Keratinocyte (primary cell): Measurements from ENCODE around the gene AP4M1. TPM values are rescaled to one million over a fixed set of nuclear protein-coding genes. Genes with fewer than 3 reads are reported as not detected.

ENCODE experiments used
- DNase-seq: peaks from one replicate; pipeline ENCODE4 v3.0.0-alpha.2; 2011; ENCODE audit warnings: low read depth, missing footprints, low spot score
- FAIRE-seq: peaks from 2 replicates; lab custom pipeline; 2011; peaks lifted over from hg19 to GRCh38; lab: Jason Lieb, UNC
- H2AFZ ChIP-seq: 2 replicates; pipeline ENCODE4 v1.6.0; 2012; ENCODE audit warnings: low read length, control low read depth, inconsistent platforms; ENCODE audit not compliant: control insufficient read depth
- H3K27ac ChIP-seq: 2 replicates; pipeline ENCODE4 v1.5.1; 2011; ENCODE audit warnings: low read length; ENCODE audit not compliant: control insufficient read depth, insufficient read depth
- H3K27me3 ChIP-seq: 3 replicates; pipeline ENCODE4 v1.6.0; 2011; ENCODE audit warnings: low read length; ENCODE audit not compliant: control insufficient read depth, insufficient read depth; ENCODE audit errors: extremely low read depth
- H3K36me3 ChIP-seq, 2 experiments: 2 replicates in 1 of 2; 3 replicates in 1 of 2; pipeline ENCODE4 v1.5.1; 2011; ENCODE audit warnings: low read length in 2 of 2, mild to moderate bottlenecking in 1 of 2; ENCODE audit not compliant: control insufficient read depth in 2 of 2, insufficient read depth in 2 of 2; ENCODE audit errors: extremely low read depth in 1 of 2
- H3K4me1 ChIP-seq: 3 replicates; pipeline ENCODE4 v1.5.1; 2011; ENCODE audit warnings: low read length; ENCODE audit not compliant: control insufficient read depth, insufficient read depth; ENCODE audit errors: extremely low read depth
- H3K4me2 ChIP-seq: 3 replicates; pipeline ENCODE4 v1.6.0; 2011; ENCODE audit warnings: low read depth, low read length; ENCODE audit not compliant: control insufficient read depth, insufficient read depth; ENCODE audit errors: extremely low read depth
- H3K4me3 ChIP-seq, 3 experiments: fragments of 200-600 bp in 1 of 3; sonication (generic) in 1 of 3; 2 replicates in 2 of 3; 3 replicates in 1 of 3; pipeline ENCODE4 v1.5.1; 2011 to 2016; ENCODE audit warnings: low read length in 3 of 3, mild to moderate bottlenecking in 3 of 3, control low read depth in 2 of 3, inconsistent platforms in 1 of 3, low read depth in 1 of 3, mixed read lengths in 1 of 3, mixed run types in 1 of 3, moderate library complexity in 1 of 3; ENCODE audit not compliant: control insufficient read depth in 2 of 3, insufficient read depth in 2 of 3; ENCODE audit errors: extremely low read depth in 1 of 3
- H3K79me2 ChIP-seq: 2 replicates; pipeline ENCODE4 v1.6.0; 2012; ENCODE audit warnings: low read length; ENCODE audit not compliant: control insufficient read depth, insufficient read depth
- H3K9ac ChIP-seq: 3 replicates; pipeline ENCODE4 v1.6.0; 2011; ENCODE audit warnings: low read length; ENCODE audit not compliant: control insufficient read depth, insufficient read depth; ENCODE audit errors: extremely low read depth
- H3K9me1 ChIP-seq: 3 replicates; pipeline ENCODE4 v1.6.0; 2011; ENCODE audit warnings: low read length; ENCODE audit not compliant: control insufficient read depth, insufficient read depth; ENCODE audit errors: extremely low read depth
- H3K9me3 ChIP-seq: 2 replicates; pipeline ENCODE4 v1.5.1; 2012; ENCODE audit warnings: low read depth, low read length; ENCODE audit not compliant: control insufficient read depth
- H4K20me1 ChIP-seq: 3 replicates; pipeline ENCODE4 v1.6.0; 2011; ENCODE audit warnings: low read length; ENCODE audit not compliant: control insufficient read depth, insufficient read depth; ENCODE audit errors: extremely low read depth
- CTCF ChIP-seq, 3 experiments: IDR thresholded peaks in 1 of 3; conservative IDR thresholded peaks in 1 of 3; optimal IDR thresholded peaks in 1 of 3; 2 replicates in 2 of 3; 3 replicates in 1 of 3; pipeline versions ENCODE3 to v1.5.1; 2011; ENCODE audit warnings: low read length in 3 of 3, mild to moderate bottlenecking in 3 of 3, moderate library complexity in 2 of 3, control low read depth in 1 of 3, inconsistent platforms in 1 of 3; ENCODE audit not compliant: insufficient read depth in 2 of 3; ENCODE audit errors: extremely low read depth in 1 of 3
- EZH2 ChIP-seq: IDR thresholded peaks from one replicate; pipeline ENCODE4 v1.6.1; 2012; ENCODE audit warnings: inconsistent platforms, mild to moderate bottlenecking, low read length, moderate library complexity
- dilution Hi-C: fragments of 300-500 bp; cut with MboI; formaldehyde crosslinking; loops from one replicate; pipeline ENCODE4 v1.7.0; 2020; ENCODE audit warnings: low sequenced_read_pairs; ENCODE audit not compliant: extremely low pct_ligation_motif_present
- polyA plus RNA-seq, 5 experiments: library from polyadenylated mRNA; depleted of rRNA in 3 of 5; stranded (reverse) in 3 of 5; stranded (forward) in 1 of 5; unstranded in 1 of 5; fragments of >200 nt; gene quantifications; 1 replicate in 1 of 5; 2 replicates in 3 of 5; 3 replicates in 1 of 5; pipeline versions ENCODE4 v1.2.1 to v1.2.3, GENCODE V29; 2011 to 2012; ENCODE audit warnings: missing spikeins in 2 of 5, low read depth in 1 of 5, low replicate concordance in 1 of 5

Gene AP4M1
- polyA plus RNA-seq, 1 donor (not counting 4 experiments of a cell fraction or from before 2014, with no cell fraction given): 14.2 TPM

GRCh38 chr7:100100420-100101015 is 925 bp upstream of the AP4M1 start:
- peak overlapping the region; percentile 32 for H2AFZ ChIP-seq
- no peak for TF ChIP-seq CTCF (optimal IDR thresholded peaks at IDR 0.05 in 1 of 3, IDR thresholded peaks at IDR 0.05 in 1 of 3, conservative IDR thresholded peaks at IDR 0.05 in 1 of 3; ENCODE audit: extremely low read depth in 1 of 3, insufficient read depth in 2 of 3, low read length in 3 of 3)
- TF ChIP-seq EZH2: no peak
- H3K4me2 ChIP-seq: peak overlapping the region; percentile 74
- no peaks in the 10 kb centered on the region for H3K9me3 ChIP-seq
- H3K9ac ChIP-seq: peak overlapping the region; percentile 90
- H3K9me1 ChIP-seq: no peaks in the 10 kb centered on the region
- no peak for FAIRE-seq
- peaks cover 10% of the 10 kb centered on the region for H3K4me1 ChIP-seq
- peaks cover 36% of the 10 kb centered on the region for H3K79me2 ChIP-seq
- H3K27ac ChIP-seq: peak overlapping the region; percentile 87
- peaks cover 6% of the 10 kb centered on the region for H4K20me1 ChIP-seq
- H3K27me3 ChIP-seq: no peaks in the 10 kb centered on the region
- dilution Hi-C loops: no loop called here
- H3K4me3 ChIP-seq: peak overlapping the region; percentile 70 to 78 (median 75)
- peaks cover 32 to 47% of the 10 kb centered on the region in 2 experiments for H3K36me3 ChIP-seq
- DNase-seq: no peak

GRCh38 chr7:100102950-100103840 is 1.8 kb downstream of the AP4M1 start:
- dilution Hi-C loops: no loop called here
- FAIRE-seq (no peak), DNase-seq (no peak)
- Histone ChIP-seq H3K27me3 (no peaks in the 10 kb centered on the region), H4K20me1 (no peaks in the 10 kb centered on the region), H2AFZ (no peak overlapping the region), H3K9ac (no peak overlapping the region), H3K4me1 (peaks cover 10% of the 10 kb centered on the region), H3K36me3 (peaks cover 20 to 47% of the 10 kb centered on the region in 2 experiments), H3K4me3 (no peak overlapping the region), H3K9me3 (no peaks in the 10 kb centered on the region), H3K79me2 (peaks cover 29% of the 10 kb centered on the region), H3K27ac (no peak overlapping the region), H3K4me2 (no peak overlapping the region), H3K9me1 (no peaks in the 10 kb centered on the region)
- TF ChIP-seq EZH2: no peak
- TF ChIP-seq CTCF (optimal IDR thresholded peaks at IDR 0.05 in 1 of 3, IDR thresholded peaks at IDR 0.05 in 1 of 3, conservative IDR thresholded peaks at IDR 0.05 in 1 of 3; ENCODE audit: extremely low read depth in 1 of 3, insufficient read depth in 2 of 3, low read length in 3 of 3): no peak
